ENCODE data around the gene UGP2.

GRCh38 chr2:63820969-63821368 lies 20.7 kb upstream of the UGP2 start:
- TF ChIP-seq CTCF (IDR thresholded peaks at IDR 0.05): no peak
- TF ChIP-seq POLR2A (IDR thresholded peaks at IDR 0.05): no peak
